Measurements from ENCODE around the gene C12orf43. TPM values are rescaled to one million over a fixed set of nuclear protein-coding genes. Genes with fewer than 3 reads are reported as not detected.

Gene C12orf43
- total RNA-seq, 1 experiment from 2014 or later: 25.7 TPM

- Histone ChIP-seq H3K23me2 (ENCODE audit: insufficient read length, low read depth, low read length, poor library complexity, severe bottlenecking) (no peaks in the 10 kb centered on the region), H3K79me1 (ENCODE audit: insufficient read depth, low read depth, low read length, poor library complexity, severe bottlenecking) (no peaks in the 10 kb centered on the region), H3K4ac (ENCODE audit: low read depth, low read length) (no peak overlapping the region), H3K18ac (ENCODE audit: insufficient read length, low read depth, low read length) (no peak overlapping the region), H3K9me3 (ENCODE audit: control insufficient read depth, low read depth, low read length) (no peaks in the 10 kb centered on the region), H3T11ph (ENCODE audit: low read length) (no peak overlapping the region), H2BK15ac (ENCODE audit: low read depth, low read length) (no peak overlapping the region), H4K8ac (replicated peaks; ENCODE audit: insufficient read length, low read depth, low read length) (no peak overlapping the region), H4K5ac (ENCODE audit: insufficient read length, low read depth, low read length) (no peak overlapping the region), H2AK5ac (ENCODE audit: insufficient read length, low read length) (no peak overlapping the region), H3K4me1 (ENCODE audit: insufficient read depth, low read length) (no peaks in the 10 kb centered on the region), H3K27me3 (ENCODE audit: insufficient read depth, low read length) (no peaks in the 10 kb centered on the region), H3K27ac (ENCODE audit: insufficient read length, low read depth, low read length) (no peak overlapping the region), H3K4me2 (ENCODE audit: insufficient read depth, insufficient read length, low read length) (no peak overlapping the region), H2AFZ (ENCODE audit: low read length) (no peak overlapping the region), H4K91ac (ENCODE audit: insufficient read length, low read depth, low read length) (no peak overlapping the region), H3K56ac (ENCODE audit: insufficient read length, low read depth, low read length) (no peak overlapping the region), H2BK20ac (ENCODE audit: low read depth, low read length, poor library complexity, severe bottlenecking) (no peak overlapping the region), H3K9ac (ENCODE audit: extremely low read depth, insufficient read length, low read length) (no peak overlapping the region), H3K79me2 (ENCODE audit: insufficient read depth, low read length) (no peaks in the 10 kb centered on the region), H3K14ac (ENCODE audit: insufficient read depth, low read length) (no peak overlapping the region), H3K23ac (ENCODE audit: insufficient read length, low read depth, low read length) (no peak overlapping the region), H2BK12ac (ENCODE audit: insufficient read length, low read depth, low read length) (no peak overlapping the region), H2BK120ac (ENCODE audit: low read depth, low read length, poor library complexity, severe bottlenecking) (no peak overlapping the region), H4K20me1 (ENCODE audit: control insufficient read depth, insufficient read depth, insufficient read length) (no peaks in the 10 kb centered on the region), H2BK5ac (ENCODE audit: insufficient read length, low read length) (no peak overlapping the region)
- peak; percentile 47 for DNase-seq
- Mint-ChIP-seq H3K27me3 (ENCODE audit: low read depth) (no peaks in the 10 kb centered on the region), H3K36me3 (ENCODE audit: insufficient read depth in 1 of 3, low read depth in 3 of 3) (no peaks in the 10 kb centered on the region), H3K4me1 (no peaks in the 10 kb centered on the region), H3K27ac (no peak overlapping the region), H3K4me3 (no peak overlapping the region), H3K9me3 (peaks cover 2 to 3% of the 10 kb centered on the region in 2 experiments; a peak in 4 of 5 replicates)
- no peak for TF ChIP-seq CTCF (conservative IDR thresholded peaks at IDR 0.05)
- no CpG with 5 or more reads among the region's 4 CpGs for WGBS (ENCODE audit: extremely low coverage, insufficient read length, low lambda C conversion rate)
Observed at GRCh38 chr12:120955232-120955631, 61.1 kb downstream of the C12orf43 start.
